ENCODE measurements around the gene MCM6. TPM values are rescaled to one million over a fixed set of nuclear protein-coding genes. Genes with fewer than 3 reads are reported as not detected.

MCM6 gene
- total RNA-seq, 1 donor from 2014 or later = 62.5 TPM

GRCh38 chr2:135840601-135841000 is 35.6 kb downstream of the MCM6 start:
- Histone ChIP-seq H3K27ac (peak overlapping the region in 1 of 2 donors; percentile 60), H3K4me1 (peaks cover 0 to 2% of the 10 kb centered on the region in 2 donors), H3K36me3 (peaks cover 14 to 26% of the 10 kb centered on the region in 2 donors), H3K27me3 (no peaks in the 10 kb centered on the region), H3K9me3 (no peaks in the 10 kb centered on the region), H3K4me3 (no peak overlapping the region)
- no peak for TF ChIP-seq CTCF (IDR thresholded peaks at IDR 0.05)
- DNase-seq (ENCODE audit: low spot score in 2 of 2) = no peak
- intact Hi-C loops (cut with DNase I) = no loop called here

- Histone ChIP-seq H3K4me1 (peaks cover 0 to 2% of the 10 kb centered on the region in 2 donors), H3K36me3 (peaks cover 11 to 17% of the 10 kb centered on the region in 2 donors), H3K27ac (no peak overlapping the region), H3K4me3 (no peak overlapping the region), H3K9me3 (no peaks in the 10 kb centered on the region), H3K27me3 (no peaks in the 10 kb centered on the region)
- TF ChIP-seq CTCF (IDR thresholded peaks at IDR 0.05) = no peak
- intact Hi-C loops (cut with DNase I) = no loop called here
- DNase-seq (ENCODE audit: low spot score in 2 of 2) = no peak
These were observed 36.5 kb downstream of the MCM6 start for GRCh38 chr2:135839713-135840112.

- DNase-seq (ENCODE audit: low spot score in 2 of 2) = no peak
- H3K4me3 ChIP-seq = no peak overlapping the region
- intact Hi-C loops (cut with DNase I) = no loop called here
- no peaks in the 10 kb centered on the region for H3K9me3 ChIP-seq
- H3K27me3 ChIP-seq = no peaks in the 10 kb centered on the region
- peaks cover 2 to 6% of the 10 kb centered on the region in 2 donors for H3K36me3 ChIP-seq
- TF ChIP-seq CTCF (IDR thresholded peaks at IDR 0.05) = no peak
- H3K4me1 ChIP-seq = peaks cover 0 to 2% of the 10 kb centered on the region in 2 donors
- H3K27ac ChIP-seq = no peak overlapping the region
These were observed 37.7 kb downstream of the MCM6 start for GRCh38 chr2:135838502-135838901.

GRCh38 chr2:135836596-135837270 is 39.5 kb downstream of the MCM6 start, which contains the start of gene LCT:
LCT (minus strand) TSS chr2:135837184; CDS start chr2:135837169, 15 bp downstream.
- DNase-seq (ENCODE audit: low spot score in 2 of 2) = no peak
- Histone ChIP-seq H3K27ac (no peak within 1 kb of the TSS), H3K9me3 (no peaks in the 10 kb centered on the region), H3K36me3 (no peaks in the 10 kb centered on the region), H3K27me3 (no peaks in the 10 kb centered on the region), H3K4me1 (peaks cover 0 to 2% of the 10 kb centered on the region in 2 donors), H3K4me3 (no peak within 1 kb of the TSS)
- TF ChIP-seq CTCF (IDR thresholded peaks at IDR 0.05) = no peak
- intact Hi-C loops (cut with DNase I) = no loop called here

GRCh38 chr2:135832891-135833290 is 43.4 kb downstream of the MCM6 start:
- no peaks in the 10 kb centered on the region for H3K36me3 ChIP-seq
- no peaks in the 10 kb centered on the region for H3K27me3 ChIP-seq
- H3K4me3 ChIP-seq = no peak overlapping the region
- TF ChIP-seq CTCF (IDR thresholded peaks at IDR 0.05) = no peak
- no peaks in the 10 kb centered on the region for H3K9me3 ChIP-seq
- no peak for DNase-seq (ENCODE audit: low spot score in 2 of 2)
- H3K4me1 ChIP-seq = no peaks in the 10 kb centered on the region
- intact Hi-C loops (cut with DNase I) = no loop called here
- H3K27ac ChIP-seq = no peak overlapping the region

Measured in ascending aorta (tissue), 2 donors.